Measurements from ENCODE around the gene RAB20.

The RAB20 gene

DNA sequence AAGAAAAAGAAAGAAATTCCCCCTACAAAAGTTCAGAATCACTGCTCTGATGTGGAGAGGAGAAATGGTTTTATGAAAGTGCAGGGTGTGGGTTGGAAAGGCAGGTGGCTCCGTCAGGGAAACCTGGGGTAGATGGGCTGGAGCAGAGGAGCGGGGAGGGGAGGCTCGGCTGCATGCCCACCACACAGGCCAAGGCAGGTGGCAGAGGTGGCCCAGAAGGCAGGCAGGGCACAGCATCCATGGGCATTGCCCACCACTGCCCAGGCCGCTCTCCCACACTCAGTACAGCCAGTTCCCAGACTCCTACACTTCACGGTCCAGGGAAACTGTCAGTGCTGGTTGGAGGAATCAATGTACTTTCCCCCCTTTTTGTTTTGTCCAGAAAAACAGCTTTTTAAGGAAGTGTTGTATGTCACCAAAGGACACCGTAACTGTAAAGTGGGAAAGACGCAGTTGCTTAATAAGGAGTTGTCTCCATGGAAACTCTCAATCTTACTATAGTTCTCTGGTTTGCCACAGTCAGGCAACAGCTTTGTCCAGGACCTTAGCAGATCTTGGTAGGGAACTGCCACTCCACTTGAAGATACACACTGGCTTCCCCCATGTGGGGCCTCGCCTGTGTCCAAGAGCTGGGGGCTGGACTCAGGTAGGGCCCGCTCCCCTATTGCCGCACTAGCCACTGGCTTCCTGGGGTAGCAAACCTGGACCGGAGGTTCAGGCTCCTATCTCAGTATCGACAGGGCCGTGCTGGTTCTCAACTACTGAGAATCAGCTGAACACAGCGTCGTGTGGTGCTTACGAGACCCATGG, 82.9 kb downstream of the RAB20 start:
- no peak overlapping the region for H3K4me3 ChIP-seq (replicated peaks; ENCODE audit: insufficient read depth, low read length)
- no peak for DNase-seq (ENCODE audit: low read depth in 1 of 2, low spot score in 1 of 2)
- H3K27ac ChIP-seq (replicated peaks): no peak overlapping the region
- H3K27me3 ChIP-seq (ENCODE audit: insufficient read depth, poor library complexity, severe bottlenecking): peaks cover 6% of the 10 kb centered on the region
- TF ChIP-seq, protein P1, sequence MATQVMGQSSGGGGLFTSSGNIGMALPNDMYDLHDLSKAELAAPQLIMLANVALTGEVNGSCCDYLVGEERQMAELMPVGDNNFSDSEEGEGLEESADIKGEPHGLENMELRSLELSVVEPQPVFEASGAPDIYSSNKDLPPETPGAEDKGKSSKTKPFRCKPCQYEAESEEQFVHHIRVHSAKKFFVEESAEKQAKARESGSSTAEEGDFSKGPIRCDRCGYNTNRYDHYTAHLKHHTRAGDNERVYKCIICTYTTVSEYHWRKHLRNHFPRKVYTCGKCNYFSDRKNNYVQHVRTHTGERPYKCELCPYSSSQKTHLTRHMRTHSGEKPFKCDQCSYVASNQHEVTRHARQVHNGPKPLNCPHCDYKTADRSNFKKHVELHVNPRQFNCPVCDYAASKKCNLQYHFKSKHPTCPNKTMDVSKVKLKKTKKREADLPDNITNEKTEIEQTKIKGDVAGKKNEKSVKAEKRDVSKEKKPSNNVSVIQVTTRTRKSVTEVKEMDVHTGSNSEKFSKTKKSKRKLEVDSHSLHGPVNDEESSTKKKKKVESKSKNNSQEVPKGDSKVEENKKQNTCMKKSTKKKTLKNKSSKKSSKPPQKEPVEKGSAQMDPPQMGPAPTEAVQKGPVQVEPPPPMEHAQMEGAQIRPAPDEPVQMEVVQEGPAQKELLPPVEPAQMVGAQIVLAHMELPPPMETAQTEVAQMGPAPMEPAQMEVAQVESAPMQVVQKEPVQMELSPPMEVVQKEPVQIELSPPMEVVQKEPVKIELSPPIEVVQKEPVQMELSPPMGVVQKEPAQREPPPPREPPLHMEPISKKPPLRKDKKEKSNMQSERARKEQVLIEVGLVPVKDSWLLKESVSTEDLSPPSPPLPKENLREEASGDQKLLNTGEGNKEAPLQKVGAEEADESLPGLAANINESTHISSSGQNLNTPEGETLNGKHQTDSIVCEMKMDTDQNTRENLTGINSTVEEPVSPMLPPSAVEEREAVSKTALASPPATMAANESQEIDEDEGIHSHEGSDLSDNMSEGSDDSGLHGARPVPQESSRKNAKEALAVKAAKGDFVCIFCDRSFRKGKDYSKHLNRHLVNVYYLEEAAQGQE (IDR thresholded peaks at IDR 0.05; ENCODE audit: insufficient replicate concordance, low read depth): no peak
- TF ChIP-seq SPI1 (IDR thresholded peaks at IDR 0.05; ENCODE audit: borderline replicate concordance, low read depth) (no peak), POLR2AphosphoS5 (IDR thresholded peaks at IDR 0.05; ENCODE audit: low read depth) (no peak), GABPA (IDR thresholded peaks at IDR 0.05; ENCODE audit: low read depth) (no peak)
- TF ChIP-seq, protein P2, sequence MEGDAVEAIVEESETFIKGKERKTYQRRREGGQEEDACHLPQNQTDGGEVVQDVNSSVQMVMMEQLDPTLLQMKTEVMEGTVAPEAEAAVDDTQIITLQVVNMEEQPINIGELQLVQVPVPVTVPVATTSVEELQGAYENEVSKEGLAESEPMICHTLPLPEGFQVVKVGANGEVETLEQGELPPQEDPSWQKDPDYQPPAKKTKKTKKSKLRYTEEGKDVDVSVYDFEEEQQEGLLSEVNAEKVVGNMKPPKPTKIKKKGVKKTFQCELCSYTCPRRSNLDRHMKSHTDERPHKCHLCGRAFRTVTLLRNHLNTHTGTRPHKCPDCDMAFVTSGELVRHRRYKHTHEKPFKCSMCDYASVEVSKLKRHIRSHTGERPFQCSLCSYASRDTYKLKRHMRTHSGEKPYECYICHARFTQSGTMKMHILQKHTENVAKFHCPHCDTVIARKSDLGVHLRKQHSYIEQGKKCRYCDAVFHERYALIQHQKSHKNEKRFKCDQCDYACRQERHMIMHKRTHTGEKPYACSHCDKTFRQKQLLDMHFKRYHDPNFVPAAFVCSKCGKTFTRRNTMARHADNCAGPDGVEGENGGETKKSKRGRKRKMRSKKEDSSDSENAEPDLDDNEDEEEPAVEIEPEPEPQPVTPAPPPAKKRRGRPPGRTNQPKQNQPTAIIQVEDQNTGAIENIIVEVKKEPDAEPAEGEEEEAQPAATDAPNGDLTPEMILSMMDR (IDR thresholded peaks at IDR 0.05; ENCODE audit: insufficient read depth, low read length): no peak

DNA sequence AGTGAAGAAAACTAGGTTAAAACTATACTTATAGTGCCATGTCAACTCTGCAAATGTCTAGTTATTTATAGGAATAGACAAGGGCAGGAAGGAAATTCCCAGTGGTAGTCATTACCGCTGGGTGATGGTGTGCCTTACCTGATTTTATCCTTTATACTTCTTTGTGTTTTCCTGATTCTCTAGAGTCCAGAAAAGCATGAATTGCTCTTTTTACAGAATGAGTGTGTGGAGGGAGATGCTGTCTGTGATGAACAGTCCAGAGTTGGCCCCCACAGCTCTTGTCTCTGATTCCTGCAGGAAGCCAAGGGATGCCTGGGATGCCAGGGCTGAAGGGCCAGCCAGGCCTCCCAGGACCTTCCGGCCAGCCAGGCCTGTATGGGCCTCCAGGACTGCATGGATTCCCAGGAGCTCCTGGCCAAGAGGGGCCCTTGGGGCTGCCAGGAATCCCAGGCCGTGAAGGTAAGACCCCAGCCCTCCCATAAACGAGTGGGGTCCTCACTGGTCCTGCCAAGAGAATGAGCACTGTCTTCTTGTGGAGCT, 83.7 kb downstream of the RAB20 start:
- H3K27me3 ChIP-seq (ENCODE audit: insufficient read depth, poor library complexity, severe bottlenecking): peaks cover 6% of the 10 kb centered on the region

DNA sequence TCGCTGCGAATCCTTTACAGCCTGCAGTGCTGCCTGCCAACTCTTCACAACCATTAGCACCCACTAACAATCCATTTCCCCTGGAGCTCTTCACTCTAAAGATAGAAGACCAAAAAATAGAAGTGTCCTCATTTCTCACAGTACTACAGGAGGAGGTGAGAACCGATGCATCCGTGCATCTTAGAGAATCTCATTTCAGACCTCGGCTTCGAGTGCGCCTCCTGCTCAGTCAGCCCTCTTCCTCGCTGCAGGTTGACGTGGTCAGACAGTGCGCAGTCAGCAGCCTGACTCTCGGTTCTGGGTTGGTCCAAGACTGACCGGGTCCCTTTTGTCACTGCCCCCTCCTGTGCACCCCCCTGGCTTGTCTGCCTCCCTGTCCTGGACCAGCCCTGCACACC, 85.3 kb downstream of the RAB20 start:
- TF ChIP-seq, protein P2 (IDR thresholded peaks at IDR 0.05; ENCODE audit: insufficient read depth, low read length): no peak
- TF ChIP-seq GABPA (IDR thresholded peaks at IDR 0.05; ENCODE audit: low read depth): no peak
- no peak for TF ChIP-seq SPI1 (IDR thresholded peaks at IDR 0.05; ENCODE audit: borderline replicate concordance, low read depth)
- TF ChIP-seq, protein P1 (IDR thresholded peaks at IDR 0.05; ENCODE audit: insufficient replicate concordance, low read depth): no peak
- TF ChIP-seq POLR2AphosphoS5 (IDR thresholded peaks at IDR 0.05; ENCODE audit: low read depth): no peak
- Histone ChIP-seq H3K27ac (replicated peaks) (no peak overlapping the region), H3K4me3 (replicated peaks; ENCODE audit: insufficient read depth, low read length) (no peak overlapping the region), H3K27me3 (ENCODE audit: insufficient read depth, poor library complexity, severe bottlenecking) (peaks cover 4% of the 10 kb centered on the region)
- DNase-seq (ENCODE audit: low read depth in 1 of 2, low spot score in 1 of 2): no peak

More for the DNA sequence above, 83.7 kb downstream of the RAB20 start:
- H3K27ac ChIP-seq (replicated peaks): no peak overlapping the region
- TF ChIP-seq, protein P2 (IDR thresholded peaks at IDR 0.05; ENCODE audit: insufficient read depth, low read length): no peak
- TF ChIP-seq, protein P1 (IDR thresholded peaks at IDR 0.05; ENCODE audit: insufficient replicate concordance, low read depth): no peak
- TF ChIP-seq POLR2AphosphoS5 (IDR thresholded peaks at IDR 0.05; ENCODE audit: low read depth): no peak
- no peak for TF ChIP-seq GABPA (IDR thresholded peaks at IDR 0.05; ENCODE audit: low read depth)
- TF ChIP-seq SPI1 (IDR thresholded peaks at IDR 0.05; ENCODE audit: borderline replicate concordance, low read depth): no peak
- DNase-seq (ENCODE audit: low read depth in 1 of 2, low spot score in 1 of 2): no peak
- H3K4me3 ChIP-seq (replicated peaks; ENCODE audit: insufficient read depth, low read length): no peak overlapping the region
